ENCODE data around the gene PGAM2. TPM values are rescaled to one million over a fixed set of nuclear protein-coding genes. Genes with fewer than 3 reads are reported as not detected.
A peak's percentile ranks its signal among the peaks of the same experiment; 100 is the strongest.

PGAM2 gene
- total RNA-seq, 1 donor from 2014 or later = 1.8 TPM

- Mint-ChIP-seq H3K27ac (ENCODE audit: unreplicated experiment) (no peak overlapping the region), H3K36me3 (ENCODE audit: low read depth) (no peaks in the 10 kb centered on the region), H3K9me3 (no peaks in the 10 kb centered on the region), H3K27me3 (ENCODE audit: low read depth) (peaks cover 8% of the 10 kb centered on the region), H3K4me1 (peaks cover 15% of the 10 kb centered on the region), H3K4me3 (no peak overlapping the region)
- no peak for DNase-seq (ENCODE audit: low read depth, low spot score)
- no peak for TF ChIP-seq CTCF (conservative IDR thresholded peaks at IDR 0.05)
Observed at GRCh38 chr7:44084701-44085100, 19.3 kb upstream of the PGAM2 start.

GRCh38 chr7:44083796-44084195, 18.4 kb upstream of the PGAM2 start:
- H3K27me3 Mint-ChIP-seq (ENCODE audit: low read depth) = peaks cover 8% of the 10 kb centered on the region
- H3K4me3 Mint-ChIP-seq = peak overlapping the region; percentile 70

GRCh38 chr7:44082541-44083207, 17.3 kb upstream of the PGAM2 start:
- no peak for TF ChIP-seq CTCF (conservative IDR thresholded peaks at IDR 0.05)
- peaks cover 8% of the 10 kb centered on the region for H3K27me3 Mint-ChIP-seq (ENCODE audit: low read depth)
- peaks cover 15% of the 10 kb centered on the region for H3K4me1 Mint-ChIP-seq
- peak overlapping the region; percentile 90 for H3K4me3 Mint-ChIP-seq
- H3K36me3 Mint-ChIP-seq (ENCODE audit: low read depth) = no peaks in the 10 kb centered on the region
- H3K27ac Mint-ChIP-seq (ENCODE audit: unreplicated experiment) = no peak overlapping the region
- peak; percentile 93 for DNase-seq (ENCODE audit: low read depth, low spot score)
- H3K9me3 Mint-ChIP-seq = no peaks in the 10 kb centered on the region

More at GRCh38 chr7:44083796-44084195, 18.4 kb upstream of the PGAM2 start:
- Mint-ChIP-seq H3K9me3 (no peaks in the 10 kb centered on the region), H3K27ac (ENCODE audit: unreplicated experiment) (no peak overlapping the region), H3K36me3 (ENCODE audit: low read depth) (no peaks in the 10 kb centered on the region), H3K4me1 (peaks cover 15% of the 10 kb centered on the region)
- no peak for TF ChIP-seq CTCF (conservative IDR thresholded peaks at IDR 0.05)
- DNase-seq (ENCODE audit: low read depth, low spot score) = no peak

- H3K27ac Mint-ChIP-seq (ENCODE audit: unreplicated experiment) = no peak overlapping the region
- peaks cover 8% of the 10 kb centered on the region for H3K27me3 Mint-ChIP-seq (ENCODE audit: low read depth)
- H3K4me3 Mint-ChIP-seq = peak overlapping the region; percentile 90
- TF ChIP-seq CTCF (conservative IDR thresholded peaks at IDR 0.05) = no peak
- no peaks in the 10 kb centered on the region for H3K9me3 Mint-ChIP-seq
- no peaks in the 10 kb centered on the region for H3K36me3 Mint-ChIP-seq (ENCODE audit: low read depth)
- DNase-seq (ENCODE audit: low read depth, low spot score) = no peak
- H3K4me1 Mint-ChIP-seq = peaks cover 15% of the 10 kb centered on the region
Observed at GRCh38 chr7:44081266-44081748, 15.9 kb upstream of the PGAM2 start.

GRCh38 chr7:44080686-44081265, 15.4 kb upstream of the PGAM2 start:
- no peak overlapping the region for H3K27ac Mint-ChIP-seq (ENCODE audit: unreplicated experiment)
- no peak for TF ChIP-seq CTCF (conservative IDR thresholded peaks at IDR 0.05)
- peaks cover 8% of the 10 kb centered on the region for H3K27me3 Mint-ChIP-seq (ENCODE audit: low read depth)
- no peaks in the 10 kb centered on the region for H3K36me3 Mint-ChIP-seq (ENCODE audit: low read depth)
- DNase-seq (ENCODE audit: low read depth, low spot score) = no peak
- peaks cover 15% of the 10 kb centered on the region for H3K4me1 Mint-ChIP-seq
- peak overlapping the region; percentile 90 for H3K4me3 Mint-ChIP-seq
- H3K9me3 Mint-ChIP-seq = no peaks in the 10 kb centered on the region
